SK-N-SH treated with all-trans-retinoic acid at 6 μM for 48 hours (cell line): ENCODE data around the gene TXN2.

ENCODE experiments used
- ATAC-seq: fragments of 200-7000 bp; cut with Tn5 transposase; 3 replicates; pipeline ENCODE4 v1.9.1; 2020; ENCODE audit warnings: mild to moderate bottlenecking, moderate library complexity
- BACH2 ChIP-seq: fragments of 250-450 bp; sonication (Bioruptor Pico); IDR thresholded peaks from 2 replicates; pipeline ENCODE4 v1.9.0; 2021; ENCODE audit warnings: mild to moderate bottlenecking, borderline replicate concordance
- CSDC2 ChIP-seq: fragments of 250-450 bp; sonication (Bioruptor Pico); IDR thresholded peaks from 2 replicates; pipeline ENCODE4 v1.5.0; 2020; ENCODE audit warnings: mild to moderate bottlenecking, moderate library complexity
- ESRRG ChIP-seq: fragments of 250-450 bp; sonication (Bioruptor Pico); IDR thresholded peaks from 2 replicates; pipeline ENCODE4 v1.6.1; 2021; ENCODE audit warnings: mild to moderate bottlenecking
- GLIS3 ChIP-seq: fragments of 250-450 bp; sonication (Bioruptor Pico); IDR thresholded peaks from 2 replicates; pipeline ENCODE4 v1.5.0; 2020; ENCODE audit warnings: mild to moderate bottlenecking, moderate library complexity
- ISL1 ChIP-seq: fragments of 250-450 bp; sonication (Bioruptor Pico); IDR thresholded peaks from 2 replicates; pipeline ENCODE4 v2.1.2; 2022; ENCODE audit warnings: mild to moderate bottlenecking, moderate library complexity
- OSR1 ChIP-seq: fragments of 250-450 bp; sonication (Bioruptor Pico); IDR thresholded peaks from 2 replicates; pipeline ENCODE4 v1.8.0; 2022; ENCODE audit warnings: moderate library complexity, mild to moderate bottlenecking, inconsistent platforms
- PPARA ChIP-seq: fragments of 250-450 bp; sonication (Bioruptor Pico); IDR thresholded peaks from 2 replicates; pipeline ENCODE4 v1.5.0; 2020; ENCODE audit warnings: mild to moderate bottlenecking, borderline replicate concordance
- RARB ChIP-seq: fragments of 250-450 bp; sonication (Bioruptor Pico); IDR thresholded peaks from 2 replicates; pipeline ENCODE4 v1.8.0; 2021; ENCODE audit warnings: mild to moderate bottlenecking, moderate library complexity
- SNAI2 ChIP-seq: fragments of 250-450 bp; sonication (Bioruptor Pico); IDR thresholded peaks from 2 replicates; pipeline ENCODE4 v1.5.0; 2020; ENCODE audit warnings: mild to moderate bottlenecking, moderate library complexity
- TCF4 ChIP-seq: fragments of 250-450 bp; sonication (Bioruptor Pico); IDR thresholded peaks from 2 replicates; pipeline ENCODE4 v1.8.0; 2021; ENCODE audit warnings: mild to moderate bottlenecking, moderate library complexity, borderline replicate concordance
- TOX ChIP-seq: fragments of 250-450 bp; sonication (Bioruptor Pico); IDR thresholded peaks from 2 replicates; pipeline ENCODE4 v1.8.0; 2021; ENCODE audit warnings: mild to moderate bottlenecking, moderate library complexity, borderline replicate concordance
- ZC3H10 ChIP-seq: fragments of 250-450 bp; sonication (Bioruptor Pico); IDR thresholded peaks from 2 replicates; pipeline ENCODE4 v1.5.1; 2021; ENCODE audit warnings: mild to moderate bottlenecking, moderate library complexity
- ZFP3 ChIP-seq: fragments of 250-450 bp; sonication (Bioruptor Pico); IDR thresholded peaks from 2 replicates; pipeline ENCODE4 v1.5.0; 2020; ENCODE audit warnings: mild to moderate bottlenecking, moderate library complexity
- ZFP30 ChIP-seq: fragments of 450-650 bp; formaldehyde crosslinking; IDR thresholded peaks from 2 replicates; pipeline ENCODE4 v1.5.0; 2022; ENCODE audit warnings: mild to moderate bottlenecking, moderate library complexity
- ZNF565 ChIP-seq: fragments of 450-650 bp; formaldehyde crosslinking; conservative IDR thresholded peaks from 2 replicates; pipeline ENCODE4 v1.5.0; 2020; ENCODE audit warnings: low read depth, mild to moderate bottlenecking, moderate library complexity
- ZNF70 ChIP-seq: fragments of 450-650 bp; formaldehyde crosslinking; IDR thresholded peaks from 2 replicates; pipeline ENCODE4 v1.5.0; 2020; ENCODE audit warnings: mild to moderate bottlenecking, moderate library complexity
- ZNF8 ChIP-seq: fragments of 450-650 bp; formaldehyde crosslinking; IDR thresholded peaks from 2 replicates; pipeline ENCODE4 v1.5.0; 2020; ENCODE audit warnings: mild to moderate bottlenecking, moderate library complexity
- TF ChIP-seq, protein P1 (sequence below): fragments of 250-450 bp; sonication (Bioruptor Pico); IDR thresholded peaks from 2 replicates; pipeline ENCODE4 v1.5.1; 2021; ENCODE audit warnings: mild to moderate bottlenecking, moderate library complexity
- TF ChIP-seq, protein P2 (sequence below): fragments of 250-450 bp; sonication (Bioruptor Pico); IDR thresholded peaks from 2 replicates; pipeline ENCODE4 v1.8.0; 2021; ENCODE audit warnings: low read depth, mild to moderate bottlenecking, moderate library complexity, borderline replicate concordance
- TF ChIP-seq, protein P3 (sequence below): fragments of 250-450 bp; sonication (Bioruptor Pico); IDR thresholded peaks from 2 replicates; pipeline ENCODE4 v1.5.0; 2020; ENCODE audit warnings: mild to moderate bottlenecking, moderate library complexity
- TF ChIP-seq, protein P4 (sequence below): fragments of 250-450 bp; sonication (Bioruptor Pico); IDR thresholded peaks from 2 replicates; pipeline ENCODE4 v1.8.0; 2020; ENCODE audit warnings: mild to moderate bottlenecking, moderate library complexity, borderline replicate concordance

Gene TXN2

DNA sequence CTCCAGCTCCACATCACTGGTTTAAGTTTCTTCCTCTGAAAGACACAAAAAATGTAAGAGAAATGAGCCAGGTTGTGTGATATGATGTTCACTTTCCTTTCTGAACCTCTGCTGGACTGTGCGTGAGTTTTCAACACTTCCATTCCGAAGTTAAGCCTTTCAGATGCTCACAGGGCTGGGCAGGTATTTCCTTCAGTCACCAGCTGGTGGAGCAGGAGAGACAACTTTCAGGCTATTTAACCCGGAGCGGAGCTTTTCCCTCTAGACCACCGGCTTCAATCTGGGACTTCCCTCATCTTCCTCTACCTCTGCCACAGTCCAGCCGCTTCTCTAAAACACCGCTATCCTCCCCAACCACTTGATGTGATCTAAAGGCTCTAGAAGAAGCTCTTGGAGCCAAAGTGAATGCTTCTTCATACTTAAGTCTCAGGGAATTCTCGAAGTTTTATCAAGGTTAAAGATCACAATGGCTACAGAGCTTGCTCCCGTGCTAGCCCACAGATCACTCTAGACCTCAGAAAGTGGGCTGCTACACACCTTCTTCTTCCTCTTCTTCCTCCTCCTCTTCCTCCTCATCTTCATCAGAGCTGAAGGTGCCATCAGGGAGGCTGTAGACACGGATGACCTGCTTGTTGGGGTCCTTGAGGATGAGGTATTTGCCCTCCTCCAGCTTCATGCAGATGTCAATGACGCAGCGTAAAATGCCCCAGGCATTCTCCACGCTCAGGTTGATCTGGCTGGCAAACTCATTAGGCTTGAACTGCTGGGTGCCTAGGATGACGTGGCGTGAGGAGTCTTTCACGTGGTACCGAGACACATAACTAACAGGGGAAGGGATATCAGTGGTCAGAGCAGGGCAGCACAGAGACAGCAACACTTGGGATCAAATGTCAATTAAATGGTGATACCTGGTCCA, 29.8 kb upstream of the TXN2 start:
- peak; percentile 64 for ATAC-seq
- TF ChIP-seq SNAI2 (CRISPR knock-in tag) (no peak), ZC3H10 (CRISPR knock-in tag) (no peak), BACH2 (no peak), ZFP3 (CRISPR knock-in tag) (no peak), PPARA (CRISPR knock-in tag) (no peak), ZFP30 (CRISPR knock-in tag) (no peak), TOX (CRISPR knock-in tag) (no peak), ZNF8 (CRISPR knock-in tag) (no peak)
- TF ChIP-seq, protein P1, sequence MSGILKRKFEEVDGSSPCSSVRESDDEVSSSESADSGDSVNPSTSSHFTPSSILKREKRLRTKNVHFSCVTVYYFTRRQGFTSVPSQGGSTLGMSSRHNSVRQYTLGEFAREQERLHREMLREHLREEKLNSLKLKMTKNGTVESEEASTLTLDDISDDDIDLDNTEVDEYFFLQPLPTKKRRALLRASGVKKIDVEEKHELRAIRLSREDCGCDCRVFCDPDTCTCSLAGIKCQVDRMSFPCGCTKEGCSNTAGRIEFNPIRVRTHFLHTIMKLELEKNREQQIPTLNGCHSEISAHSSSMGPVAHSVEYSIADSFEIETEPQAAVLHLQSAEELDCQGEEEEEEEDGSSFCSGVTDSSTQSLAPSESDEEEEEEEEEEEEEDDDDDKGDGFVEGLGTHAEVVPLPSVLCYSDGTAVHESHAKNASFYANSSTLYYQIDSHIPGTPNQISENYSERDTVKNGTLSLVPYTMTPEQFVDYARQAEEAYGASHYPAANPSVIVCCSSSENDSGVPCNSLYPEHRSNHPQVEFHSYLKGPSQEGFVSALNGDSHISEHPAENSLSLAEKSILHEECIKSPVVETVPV (CRISPR knock-in tag): no peak
- TF ChIP-seq, protein P2, sequence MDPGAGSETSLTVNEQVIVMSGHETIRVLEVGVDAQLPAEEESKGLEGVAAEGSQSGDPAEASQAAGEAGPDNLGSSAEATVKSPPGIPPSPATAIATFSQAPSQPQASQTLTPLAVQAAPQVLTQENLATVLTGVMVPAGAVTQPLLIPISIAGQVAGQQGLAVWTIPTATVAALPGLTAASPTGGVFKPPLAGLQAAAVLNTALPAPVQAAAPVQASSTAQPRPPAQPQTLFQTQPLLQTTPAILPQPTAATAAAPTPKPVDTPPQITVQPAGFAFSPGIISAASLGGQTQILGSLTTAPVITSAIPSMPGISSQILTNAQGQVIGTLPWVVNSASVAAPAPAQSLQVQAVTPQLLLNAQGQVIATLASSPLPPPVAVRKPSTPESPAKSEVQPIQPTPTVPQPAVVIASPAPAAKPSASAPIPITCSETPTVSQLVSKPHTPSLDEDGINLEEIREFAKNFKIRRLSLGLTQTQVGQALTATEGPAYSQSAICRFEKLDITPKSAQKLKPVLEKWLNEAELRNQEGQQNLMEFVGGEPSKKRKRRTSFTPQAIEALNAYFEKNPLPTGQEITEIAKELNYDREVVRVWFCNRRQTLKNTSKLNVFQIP: no peak
- TF ChIP-seq, protein P3, sequence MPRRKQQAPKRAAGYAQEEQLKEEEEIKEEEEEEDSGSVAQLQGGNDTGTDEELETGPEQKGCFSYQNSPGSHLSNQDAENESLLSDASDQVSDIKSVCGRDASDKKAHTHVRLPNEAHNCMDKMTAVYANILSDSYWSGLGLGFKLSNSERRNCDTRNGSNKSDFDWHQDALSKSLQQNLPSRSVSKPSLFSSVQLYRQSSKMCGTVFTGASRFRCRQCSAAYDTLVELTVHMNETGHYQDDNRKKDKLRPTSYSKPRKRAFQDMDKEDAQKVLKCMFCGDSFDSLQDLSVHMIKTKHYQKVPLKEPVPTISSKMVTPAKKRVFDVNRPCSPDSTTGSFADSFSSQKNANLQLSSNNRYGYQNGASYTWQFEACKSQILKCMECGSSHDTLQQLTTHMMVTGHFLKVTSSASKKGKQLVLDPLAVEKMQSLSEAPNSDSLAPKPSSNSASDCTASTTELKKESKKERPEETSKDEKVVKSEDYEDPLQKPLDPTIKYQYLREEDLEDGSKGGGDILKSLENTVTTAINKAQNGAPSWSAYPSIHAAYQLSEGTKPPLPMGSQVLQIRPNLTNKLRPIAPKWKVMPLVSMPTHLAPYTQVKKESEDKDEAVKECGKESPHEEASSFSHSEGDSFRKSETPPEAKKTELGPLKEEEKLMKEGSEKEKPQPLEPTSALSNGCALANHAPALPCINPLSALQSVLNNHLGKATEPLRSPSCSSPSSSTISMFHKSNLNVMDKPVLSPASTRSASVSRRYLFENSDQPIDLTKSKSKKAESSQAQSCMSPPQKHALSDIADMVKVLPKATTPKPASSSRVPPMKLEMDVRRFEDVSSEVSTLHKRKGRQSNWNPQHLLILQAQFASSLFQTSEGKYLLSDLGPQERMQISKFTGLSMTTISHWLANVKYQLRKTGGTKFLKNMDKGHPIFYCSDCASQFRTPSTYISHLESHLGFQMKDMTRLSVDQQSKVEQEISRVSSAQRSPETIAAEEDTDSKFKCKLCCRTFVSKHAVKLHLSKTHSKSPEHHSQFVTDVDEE (CRISPR knock-in tag): no peak

DNA sequence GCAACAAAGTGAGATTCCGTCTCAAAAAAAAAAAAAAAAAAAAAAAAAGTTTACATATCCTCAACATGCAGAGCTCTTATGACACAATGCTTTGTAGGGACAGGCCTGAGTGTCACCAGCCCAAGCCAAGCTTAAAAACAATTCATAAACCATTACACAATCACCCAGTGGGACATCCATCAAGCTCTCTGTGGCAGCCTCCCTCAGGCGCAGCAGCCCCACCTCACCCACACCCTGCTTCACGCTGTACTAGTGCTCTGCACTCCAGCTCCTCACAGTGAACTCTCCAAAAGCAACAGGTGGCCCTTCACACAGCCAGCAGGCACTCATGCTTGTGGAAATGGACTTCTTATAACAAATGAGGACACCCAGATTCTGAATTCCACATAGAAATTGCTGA, 28.9 kb upstream of the TXN2 start:
- TF ChIP-seq ZNF70: no peak
- no peak for TF ChIP-seq ISL1 (CRISPR knock-in tag)
- TF ChIP-seq, protein P1 (CRISPR knock-in tag): no peak
- TF ChIP-seq ZC3H10 (CRISPR knock-in tag): no peak
- TF ChIP-seq TCF4: no peak
- TF ChIP-seq ZNF565 (CRISPR knock-in tag): no peak
- TF ChIP-seq RARB (CRISPR knock-in tag): no peak
- TF ChIP-seq, protein P4, sequence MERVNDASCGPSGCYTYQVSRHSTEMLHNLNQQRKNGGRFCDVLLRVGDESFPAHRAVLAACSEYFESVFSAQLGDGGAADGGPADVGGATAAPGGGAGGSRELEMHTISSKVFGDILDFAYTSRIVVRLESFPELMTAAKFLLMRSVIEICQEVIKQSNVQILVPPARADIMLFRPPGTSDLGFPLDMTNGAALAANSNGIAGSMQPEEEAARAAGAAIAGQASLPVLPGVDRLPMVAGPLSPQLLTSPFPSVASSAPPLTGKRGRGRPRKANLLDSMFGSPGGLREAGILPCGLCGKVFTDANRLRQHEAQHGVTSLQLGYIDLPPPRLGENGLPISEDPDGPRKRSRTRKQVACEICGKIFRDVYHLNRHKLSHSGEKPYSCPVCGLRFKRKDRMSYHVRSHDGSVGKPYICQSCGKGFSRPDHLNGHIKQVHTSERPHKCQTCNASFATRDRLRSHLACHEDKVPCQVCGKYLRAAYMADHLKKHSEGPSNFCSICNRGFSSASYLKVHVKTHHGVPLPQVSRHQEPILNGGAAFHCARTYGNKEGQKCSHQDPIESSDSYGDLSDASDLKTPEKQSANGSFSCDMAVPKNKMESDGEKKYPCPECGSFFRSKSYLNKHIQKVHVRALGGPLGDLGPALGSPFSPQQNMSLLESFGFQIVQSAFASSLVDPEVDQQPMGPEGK (CRISPR knock-in tag): no peak
- TF ChIP-seq, all 23 proteins: peak for 0
- ATAC-seq: no peak

DNA sequence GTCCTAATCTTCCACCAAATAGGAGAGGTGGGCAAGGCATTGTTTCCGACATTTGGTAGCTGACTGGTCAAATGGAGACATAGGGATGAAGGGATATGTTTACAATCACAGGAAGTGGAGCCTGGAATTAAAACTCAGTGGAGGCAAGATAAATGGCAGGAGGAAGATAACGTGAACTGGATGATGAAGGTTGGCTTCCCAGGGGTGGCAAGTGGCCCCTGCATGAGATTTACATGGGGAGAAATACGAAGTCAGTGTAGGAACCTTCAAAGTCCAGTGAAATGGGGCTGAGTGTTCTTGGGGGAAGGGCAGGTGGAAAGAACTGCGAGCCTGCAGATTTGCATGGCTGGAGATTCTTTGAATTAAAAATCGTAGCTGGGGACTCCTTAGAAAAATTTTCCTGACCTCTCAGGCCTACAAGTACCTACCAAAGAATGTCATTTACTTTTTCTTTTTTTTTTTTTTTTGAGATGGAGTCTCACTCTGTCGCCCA, 26.1 kb upstream of the TXN2 start:
- ATAC-seq: no peak
- no peak for TF ChIP-seq ZFP30 (CRISPR knock-in tag)
- TF ChIP-seq GLIS3 (CRISPR knock-in tag): no peak
- no peak for TF ChIP-seq RARB (CRISPR knock-in tag)
- TF ChIP-seq ZNF8 (CRISPR knock-in tag): no peak
- no peak for TF ChIP-seq ZNF70
- TF ChIP-seq TCF4: no peak
- TF ChIP-seq ZC3H10 (CRISPR knock-in tag): no peak
- no peak for TF ChIP-seq OSR1 (CRISPR knock-in tag)
- TF ChIP-seq, protein P1 (CRISPR knock-in tag): no peak
- TF ChIP-seq ZFP3 (CRISPR knock-in tag): no peak
- TF ChIP-seq BACH2: no peak
- no peak for TF ChIP-seq SNAI2 (CRISPR knock-in tag)
- TF ChIP-seq CSDC2 (CRISPR knock-in tag): no peak
- no peak for TF ChIP-seq ZNF565 (CRISPR knock-in tag)
- no peak for TF ChIP-seq ISL1 (CRISPR knock-in tag)
- TF ChIP-seq, protein P4 (CRISPR knock-in tag): no peak
- TF ChIP-seq ESRRG (CRISPR knock-in tag): no peak
- TF ChIP-seq TOX (CRISPR knock-in tag): no peak
- TF ChIP-seq PPARA (CRISPR knock-in tag): no peak
